Measurements from ENCODE around the gene ABTB2.
"Not testable (repeated sequence)": the region's sequence is repeated elsewhere in the genome, so short reads cannot be mapped to it uniquely, and the experiment has no call there.

The ABTB2 gene

GRCh38 chr11:34251589-34251980 is 106.2 kb downstream of the ABTB2 start:
- TF ChIP-seq, protein P1, sequence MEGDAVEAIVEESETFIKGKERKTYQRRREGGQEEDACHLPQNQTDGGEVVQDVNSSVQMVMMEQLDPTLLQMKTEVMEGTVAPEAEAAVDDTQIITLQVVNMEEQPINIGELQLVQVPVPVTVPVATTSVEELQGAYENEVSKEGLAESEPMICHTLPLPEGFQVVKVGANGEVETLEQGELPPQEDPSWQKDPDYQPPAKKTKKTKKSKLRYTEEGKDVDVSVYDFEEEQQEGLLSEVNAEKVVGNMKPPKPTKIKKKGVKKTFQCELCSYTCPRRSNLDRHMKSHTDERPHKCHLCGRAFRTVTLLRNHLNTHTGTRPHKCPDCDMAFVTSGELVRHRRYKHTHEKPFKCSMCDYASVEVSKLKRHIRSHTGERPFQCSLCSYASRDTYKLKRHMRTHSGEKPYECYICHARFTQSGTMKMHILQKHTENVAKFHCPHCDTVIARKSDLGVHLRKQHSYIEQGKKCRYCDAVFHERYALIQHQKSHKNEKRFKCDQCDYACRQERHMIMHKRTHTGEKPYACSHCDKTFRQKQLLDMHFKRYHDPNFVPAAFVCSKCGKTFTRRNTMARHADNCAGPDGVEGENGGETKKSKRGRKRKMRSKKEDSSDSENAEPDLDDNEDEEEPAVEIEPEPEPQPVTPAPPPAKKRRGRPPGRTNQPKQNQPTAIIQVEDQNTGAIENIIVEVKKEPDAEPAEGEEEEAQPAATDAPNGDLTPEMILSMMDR (IDR thresholded peaks at IDR 0.05; ENCODE audit: low read depth, low read length), result no peak
- H3K4me3 ChIP-seq (replicated peaks in 1 of 2; ENCODE audit: low read depth in 2 of 2, low read length in 2 of 2), result peak overlapping the region in 1 of 2 donors; percentile 12
- DNase-seq (ENCODE audit: low read depth in 2 of 2), result peak; percentile 46 to 50

- TF ChIP-seq, protein P1 (IDR thresholded peaks at IDR 0.05; ENCODE audit: low read depth, low read length), result no peak
- H3K4me3 ChIP-seq (replicated peaks in 1 of 2; ENCODE audit: low read depth in 2 of 2, low read length in 2 of 2), result peak overlapping the region; percentile 12 to 24
Measured at GRCh38 chr11:34250732-34251588, 106.8 kb downstream of the ABTB2 start.

DNA sequence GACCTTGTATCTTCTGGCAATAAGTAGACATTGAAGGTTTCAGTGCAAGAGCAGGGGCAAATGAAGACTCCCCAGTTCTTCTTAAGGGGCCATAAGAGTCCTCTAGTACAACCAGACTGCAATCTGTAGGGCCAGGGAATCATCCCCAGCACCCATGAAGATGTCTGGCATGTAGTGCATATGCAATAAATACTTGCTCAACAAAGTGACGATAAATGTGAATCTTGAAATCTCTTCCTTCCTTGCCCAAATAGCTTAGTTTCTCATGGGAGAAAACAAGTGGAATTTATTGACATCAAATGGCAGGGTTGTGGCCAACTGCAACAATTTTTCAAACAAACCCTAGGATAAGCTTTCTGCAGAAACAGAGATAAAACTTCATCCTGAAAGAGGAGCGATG is 107.6 kb downstream of the ABTB2 start:
- TF ChIP-seq, protein P1 (IDR thresholded peaks at IDR 0.05; ENCODE audit: low read depth, low read length), result no peak
- H3K4me3 ChIP-seq (replicated peaks in 1 of 2; ENCODE audit: low read depth in 2 of 2, low read length in 2 of 2), result no peak overlapping the region
- no peak for DNase-seq (ENCODE audit: low read depth in 2 of 2)

More at GRCh38 chr11:34250732-34251588, 106.8 kb downstream of the ABTB2 start:
- peak; percentile 41 to 44 for DNase-seq (ENCODE audit: low read depth in 2 of 2)

DNA sequence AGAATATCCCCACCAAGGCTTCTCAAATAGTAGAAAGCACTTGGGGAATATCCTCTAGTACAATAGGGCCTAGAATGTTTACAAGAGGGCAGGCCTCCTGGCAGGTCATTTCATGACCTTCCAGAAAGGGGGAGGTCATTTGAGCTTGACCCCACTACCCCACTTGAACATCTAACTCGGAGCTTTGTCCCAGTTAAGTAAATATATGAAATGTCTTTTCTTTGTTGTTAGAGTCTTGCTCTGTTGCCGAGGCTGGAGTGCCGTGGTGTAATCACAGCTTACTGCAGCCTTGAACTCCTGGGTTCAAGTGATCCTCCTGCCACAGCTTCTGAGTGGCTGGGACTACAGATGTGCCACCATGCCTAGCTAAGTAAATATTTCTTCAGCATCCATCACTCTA is 108.4 kb downstream of the ABTB2 start:
- H3K4me3 ChIP-seq (replicated peaks in 1 of 2; ENCODE audit: low read depth in 2 of 2, low read length in 2 of 2), result no peak overlapping the region
- DNase-seq (ENCODE audit: low read depth in 2 of 2), result no peak
- TF ChIP-seq, protein P1 (IDR thresholded peaks at IDR 0.05; ENCODE audit: low read depth, low read length), result no peak

- DNase-seq (ENCODE audit: low read depth in 2 of 2); H3K4me3 ChIP-seq (replicated peaks in 1 of 2; ENCODE audit: low read depth in 2 of 2, low read length in 2 of 2): not testable (repeated sequence)
Measured at GRCh38 chr11:34246511-34246910, 111.3 kb downstream of the ABTB2 start.

GRCh38 chr11:34245041-34245440 is 112.8 kb downstream of the ABTB2 start:
- no peak for DNase-seq (ENCODE audit: low read depth in 2 of 2)
- H3K4me3 ChIP-seq (replicated peaks in 1 of 2; ENCODE audit: low read depth in 2 of 2, low read length in 2 of 2), result no peak overlapping the region
- TF ChIP-seq, protein P1 (IDR thresholded peaks at IDR 0.05; ENCODE audit: low read depth, low read length), result no peak

DNA sequence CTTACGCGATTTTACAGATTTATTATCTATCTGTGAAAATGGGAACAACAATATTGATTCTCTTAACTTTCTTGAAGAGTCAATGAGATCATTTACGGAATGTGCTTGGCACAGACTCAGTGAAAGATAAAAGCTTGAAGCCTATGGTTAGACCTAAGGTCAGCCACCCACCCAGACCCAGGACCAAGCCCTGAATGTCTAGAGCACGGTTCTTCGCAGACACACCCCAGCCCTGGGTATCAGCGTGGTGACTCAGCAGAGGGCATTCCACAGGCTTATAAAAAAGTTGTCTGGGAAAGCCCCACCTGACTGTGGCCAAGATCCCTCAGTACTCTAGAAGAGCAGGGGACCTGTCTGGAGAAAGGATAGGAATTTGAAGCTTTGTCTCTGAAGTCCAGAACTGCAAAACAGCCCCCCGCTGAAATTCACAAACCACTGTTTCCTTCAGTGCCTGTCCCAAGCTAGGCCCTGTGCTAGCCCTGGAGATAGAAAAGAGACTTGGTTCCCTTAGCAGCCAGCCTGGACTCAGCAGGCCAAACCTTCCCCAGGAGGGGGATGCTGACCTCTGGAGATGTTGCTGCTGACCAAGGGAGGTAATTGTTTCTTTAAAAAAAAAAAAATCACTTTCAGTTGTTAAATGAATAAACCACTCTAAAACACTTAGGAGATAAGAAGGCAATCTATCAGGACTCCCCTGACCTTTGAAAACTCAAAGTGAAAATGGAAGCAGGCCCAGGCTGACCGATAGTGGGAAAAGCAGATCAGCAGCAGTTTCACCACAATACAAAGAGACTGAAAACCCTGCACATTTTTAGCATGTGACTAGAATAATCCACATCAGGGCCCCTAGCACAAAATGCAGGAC is 114.0 kb downstream of the ABTB2 start:
- TF ChIP-seq, protein P1 (IDR thresholded peaks at IDR 0.05; ENCODE audit: low read depth, low read length), result no peak

More for the DNA sequence above, 114.0 kb downstream of the ABTB2 start:
- DNase-seq (ENCODE audit: low read depth in 2 of 2), result peak; percentile 65 to 78
- H3K4me3 ChIP-seq (replicated peaks in 1 of 2; ENCODE audit: low read depth in 2 of 2, low read length in 2 of 2), result no peak overlapping the region
